Measurements from ENCODE around the gene SETD1B.

DNA sequence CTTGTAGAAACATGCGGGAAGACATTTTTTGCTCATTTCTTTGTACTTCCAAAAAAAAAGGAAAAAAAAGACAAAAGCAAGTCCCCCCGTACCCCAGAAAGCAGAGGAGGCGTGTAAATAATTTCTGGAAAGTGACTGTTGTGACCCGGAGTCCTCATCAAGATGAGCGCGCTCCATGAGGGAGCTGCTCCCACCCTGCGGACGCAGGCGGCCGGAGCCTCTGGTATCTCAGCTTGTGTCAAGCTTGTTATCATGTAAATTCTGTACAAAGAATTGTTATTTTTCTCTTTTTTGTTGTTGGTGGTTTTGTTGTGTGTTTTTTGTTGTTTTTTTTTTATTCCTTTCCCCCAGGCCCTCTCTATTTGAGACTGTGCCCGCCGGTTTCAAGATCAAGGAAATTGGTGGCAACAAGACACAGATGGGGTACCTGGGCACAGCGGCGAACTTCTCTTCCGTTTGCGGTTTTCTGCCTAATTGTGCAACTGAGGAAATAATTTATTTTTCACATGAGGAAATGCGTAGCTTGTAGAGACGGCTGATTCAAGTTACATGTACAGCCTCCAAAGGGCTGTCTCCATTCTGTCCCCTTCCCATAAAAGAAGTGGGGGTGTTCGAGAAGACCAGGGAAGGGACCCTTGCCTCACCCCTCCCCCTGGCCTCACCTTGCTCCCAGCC, 27.9 kb downstream of the SETD1B start:
- TF ChIP-seq POLR2A (IDR thresholded peaks at IDR 0.05) (no peak), POLR2AphosphoS5 (IDR thresholded peaks at IDR 0.05) (no peak)
- TF ChIP-seq, protein P1, sequence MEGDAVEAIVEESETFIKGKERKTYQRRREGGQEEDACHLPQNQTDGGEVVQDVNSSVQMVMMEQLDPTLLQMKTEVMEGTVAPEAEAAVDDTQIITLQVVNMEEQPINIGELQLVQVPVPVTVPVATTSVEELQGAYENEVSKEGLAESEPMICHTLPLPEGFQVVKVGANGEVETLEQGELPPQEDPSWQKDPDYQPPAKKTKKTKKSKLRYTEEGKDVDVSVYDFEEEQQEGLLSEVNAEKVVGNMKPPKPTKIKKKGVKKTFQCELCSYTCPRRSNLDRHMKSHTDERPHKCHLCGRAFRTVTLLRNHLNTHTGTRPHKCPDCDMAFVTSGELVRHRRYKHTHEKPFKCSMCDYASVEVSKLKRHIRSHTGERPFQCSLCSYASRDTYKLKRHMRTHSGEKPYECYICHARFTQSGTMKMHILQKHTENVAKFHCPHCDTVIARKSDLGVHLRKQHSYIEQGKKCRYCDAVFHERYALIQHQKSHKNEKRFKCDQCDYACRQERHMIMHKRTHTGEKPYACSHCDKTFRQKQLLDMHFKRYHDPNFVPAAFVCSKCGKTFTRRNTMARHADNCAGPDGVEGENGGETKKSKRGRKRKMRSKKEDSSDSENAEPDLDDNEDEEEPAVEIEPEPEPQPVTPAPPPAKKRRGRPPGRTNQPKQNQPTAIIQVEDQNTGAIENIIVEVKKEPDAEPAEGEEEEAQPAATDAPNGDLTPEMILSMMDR (IDR thresholded peaks at IDR 0.05): no peak
